Suprapubic skin (tissue), 4 donors: ENCODE results near the gene NRBF2. TPM values are rescaled to one million over a fixed set of nuclear protein-coding genes. Genes with fewer than 3 reads are reported as not detected.

Source experiments
- DNase-seq, 2 donors: peaks; one replicate each; pipeline ENCODE4 v3.0.0-alpha.2; 2019; ENCODE audit warnings: low spot score in 2 of 2
- H3K27ac ChIP-seq: fragments of 200-600 bp; sonication (generic); one replicate; pipeline ENCODE4 v1.5.1; 2019
- H3K27me3 ChIP-seq: fragments of 200-600 bp; sonication (generic); one replicate; pipeline ENCODE4 v1.5.1; 2019
- H3K36me3 ChIP-seq: fragments of 200-600 bp; sonication (generic); one replicate; pipeline ENCODE4 v1.5.1; 2019
- H3K4me1 ChIP-seq: fragments of 200-600 bp; sonication (generic); one replicate; pipeline ENCODE4 v1.5.1; 2019
- H3K4me3 ChIP-seq: fragments of 200-600 bp; sonication (generic); one replicate; pipeline ENCODE4 v1.5.1; 2019; ENCODE audit warnings: mild to moderate bottlenecking
- H3K9me3 ChIP-seq: fragments of 200-600 bp; sonication (generic); one replicate; pipeline ENCODE4 v1.5.1; 2019
- EP300 ChIP-seq: sonication (generic); formaldehyde crosslinking; IDR thresholded peaks from one replicate; pipeline ENCODE4 v1.6.1; 2017; ENCODE audit warnings: antibody characterized with exemption
- POLR2A ChIP-seq, 2 donors: fragments of 450-650 bp; IDR thresholded peaks; one replicate each; pipeline ENCODE4 v1.6.1; 2017; ENCODE audit warnings: antibody characterized with exemption in 2 of 2, mild to moderate bottlenecking in 2 of 2, moderate library complexity in 2 of 2
- POLR2AphosphoS5 ChIP-seq, 3 donors: sonication (generic); formaldehyde crosslinking; IDR thresholded peaks; one replicate each; pipeline ENCODE4 v1.6.1; 2017; ENCODE audit warnings: antibody characterized with exemption in 3 of 3
- WGBS: methylation state at CpG from one replicate; pipeline ENCODE4 v1.1.5; 2018; 5-methylcytosine and 5-hydroxymethylcytosine counted together
- total RNA-seq, 4 donors: library from RNA; depleted of rRNA; stranded (reverse); fragments of >200 nt; gene quantifications; one replicate each; pipeline ENCODE4 v1.1.0, GENCODE V29; 2016
- TF ChIP-seq, protein P1 (sequence below), 2 donors: fragments of 200-600 bp in 1 of 2; fragments of 450-650 bp in 1 of 2; sonication (generic) in 1 of 2; IDR thresholded peaks; one replicate each; pipeline ENCODE4 v1.5.1; 2016 to 2019; ENCODE audit warnings: antibody characterized with exemption in 2 of 2, mild to moderate bottlenecking in 1 of 2, moderate library complexity in 1 of 2

NRBF2 gene
- total RNA-seq, 4 donors from 2014 or later = 10.9 to 23.2 (median 13.9) TPM

DNA sequence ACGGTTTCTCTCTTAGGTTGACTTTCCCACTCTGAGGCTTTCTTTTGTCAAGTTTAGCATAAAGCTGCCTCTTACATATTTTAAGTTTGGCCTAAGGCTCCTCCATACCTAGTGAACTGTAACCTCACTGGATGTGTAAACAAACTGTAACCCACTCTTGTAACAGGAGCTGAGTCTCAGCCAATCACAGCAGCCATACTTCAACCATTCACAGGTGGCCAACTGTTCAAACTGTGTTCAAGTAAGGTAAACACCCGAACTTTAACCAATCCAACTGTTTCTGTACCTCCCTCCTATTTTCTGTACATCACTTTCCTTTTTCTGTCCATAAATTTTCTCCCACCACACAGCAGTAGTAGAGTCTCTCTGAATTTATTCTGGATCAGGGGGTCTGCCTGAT lies 7.7 kb upstream of the NRBF2 start:
- DNase-seq = no peak
- Histone ChIP-seq H3K9me3 (no peaks in the 10 kb centered on the region), H3K4me1 (no peaks in the 10 kb centered on the region), H3K27ac (no peak overlapping the region), H3K4me3 (no peak overlapping the region), H3K27me3 (no peaks in the 10 kb centered on the region), H3K36me3 (no peaks in the 10 kb centered on the region)
- TF ChIP-seq EP300 (no peak), POLR2A (IDR thresholded peaks at IDR 0.05) (no peak), POLR2AphosphoS5 (IDR thresholded peaks at IDR 0.05) (no peak)
- TF ChIP-seq, protein P1, sequence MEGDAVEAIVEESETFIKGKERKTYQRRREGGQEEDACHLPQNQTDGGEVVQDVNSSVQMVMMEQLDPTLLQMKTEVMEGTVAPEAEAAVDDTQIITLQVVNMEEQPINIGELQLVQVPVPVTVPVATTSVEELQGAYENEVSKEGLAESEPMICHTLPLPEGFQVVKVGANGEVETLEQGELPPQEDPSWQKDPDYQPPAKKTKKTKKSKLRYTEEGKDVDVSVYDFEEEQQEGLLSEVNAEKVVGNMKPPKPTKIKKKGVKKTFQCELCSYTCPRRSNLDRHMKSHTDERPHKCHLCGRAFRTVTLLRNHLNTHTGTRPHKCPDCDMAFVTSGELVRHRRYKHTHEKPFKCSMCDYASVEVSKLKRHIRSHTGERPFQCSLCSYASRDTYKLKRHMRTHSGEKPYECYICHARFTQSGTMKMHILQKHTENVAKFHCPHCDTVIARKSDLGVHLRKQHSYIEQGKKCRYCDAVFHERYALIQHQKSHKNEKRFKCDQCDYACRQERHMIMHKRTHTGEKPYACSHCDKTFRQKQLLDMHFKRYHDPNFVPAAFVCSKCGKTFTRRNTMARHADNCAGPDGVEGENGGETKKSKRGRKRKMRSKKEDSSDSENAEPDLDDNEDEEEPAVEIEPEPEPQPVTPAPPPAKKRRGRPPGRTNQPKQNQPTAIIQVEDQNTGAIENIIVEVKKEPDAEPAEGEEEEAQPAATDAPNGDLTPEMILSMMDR (IDR thresholded peaks at IDR 0.05) = no peak
- 74% methylated on average over 2 of the region's 2 CpGs for WGBS

DNA sequence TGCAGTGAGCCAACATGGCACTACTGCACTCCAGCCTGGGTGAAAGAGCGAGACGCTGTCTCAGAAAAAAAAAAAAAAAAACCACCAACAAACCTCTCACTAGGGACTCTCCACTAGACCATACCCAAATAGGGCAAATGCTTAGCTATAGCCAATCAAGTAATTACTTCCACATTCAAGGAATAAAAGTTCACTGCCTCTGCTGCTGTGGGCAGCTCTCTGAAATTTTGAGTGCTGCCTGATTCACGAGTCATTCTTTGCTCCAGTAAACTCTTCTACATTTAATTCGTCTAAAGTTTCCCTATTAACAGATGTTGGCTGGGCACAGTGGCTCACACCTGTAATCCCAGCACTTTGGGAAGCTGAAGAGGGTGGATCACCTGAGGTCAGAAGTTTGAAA lies 4.7 kb upstream of the NRBF2 start:
- TF ChIP-seq EP300 (no peak), POLR2AphosphoS5 (IDR thresholded peaks at IDR 0.05) (no peak), POLR2A (IDR thresholded peaks at IDR 0.05) (no peak)
- TF ChIP-seq, protein P1 (IDR thresholded peaks at IDR 0.05) = no peak

DNA sequence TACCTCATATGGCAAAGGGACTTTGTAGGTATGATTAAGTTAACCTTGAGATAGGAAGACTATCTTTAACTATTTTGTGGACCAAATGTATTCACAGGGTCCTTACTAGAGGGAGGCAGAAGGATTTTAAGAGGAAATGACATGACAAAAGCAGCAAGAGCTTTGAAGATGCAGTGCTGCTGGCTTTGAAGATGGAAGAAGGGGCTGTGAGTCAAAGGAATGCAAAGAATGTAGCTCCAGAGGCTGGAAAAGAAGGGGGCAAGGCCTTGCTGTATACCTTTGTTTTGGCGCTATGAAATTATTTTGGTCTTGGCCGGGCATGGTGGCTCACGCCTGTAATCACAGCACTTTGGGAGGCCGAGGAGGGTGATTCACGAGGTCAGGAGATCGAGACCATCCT lies 3.2 kb upstream of the NRBF2 start:
- 83% methylated on average over 6 of the region's 6 CpGs for WGBS

More for the DNA sequence above, 4.7 kb upstream of the NRBF2 start:
- Histone ChIP-seq H3K4me1 (peaks cover 4% of the 10 kb centered on the region), H3K4me3 (no peak overlapping the region), H3K27me3 (no peaks in the 10 kb centered on the region), H3K36me3 (no peaks in the 10 kb centered on the region), H3K27ac (no peak overlapping the region), H3K9me3 (no peaks in the 10 kb centered on the region)
- no peak for DNase-seq
- 49% methylated on average over 4 of the region's 4 CpGs for WGBS

DNA sequence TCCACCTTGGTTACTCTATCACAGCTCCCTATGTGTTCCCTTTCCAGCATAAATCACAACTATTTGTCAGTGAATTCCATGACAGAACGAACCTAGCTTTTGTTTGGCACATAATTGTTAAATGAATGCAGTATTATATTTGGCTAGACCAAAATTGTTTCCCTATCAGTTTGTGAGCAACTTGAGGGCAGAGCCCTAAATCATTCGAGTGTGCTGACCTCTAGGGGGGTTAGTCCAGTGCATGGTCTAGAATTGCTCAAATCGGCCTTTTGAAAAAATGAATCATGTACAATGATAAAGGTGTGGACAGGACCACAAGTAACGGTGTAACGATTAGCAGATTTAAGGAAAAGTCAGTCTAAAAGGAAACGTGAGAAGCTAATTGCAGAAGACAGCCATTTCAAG lies 475 bp upstream of the NRBF2 start:
- H3K27me3 ChIP-seq = no peaks in the 10 kb centered on the region
- peak overlapping the region; percentile 82 for H3K4me3 ChIP-seq
- no peaks in the 10 kb centered on the region for H3K9me3 ChIP-seq
- no peak for DNase-seq
- H3K4me1 ChIP-seq = peaks cover 32% of the 10 kb centered on the region
- peak overlapping the region; percentile 95 for H3K27ac ChIP-seq
- no peaks in the 10 kb centered on the region for H3K36me3 ChIP-seq
- 55% methylated on average over 6 of the region's 6 CpGs for WGBS
- no peak for TF ChIP-seq POLR2AphosphoS5 (IDR thresholded peaks at IDR 0.05)
- peak; percentile 22 for TF ChIP-seq EP300
- no peak for TF ChIP-seq POLR2A (IDR thresholded peaks at IDR 0.05)
- TF ChIP-seq, protein P1 (IDR thresholded peaks at IDR 0.05) = no peak

More for the DNA sequence above, 3.2 kb upstream of the NRBF2 start:
- no peaks in the 10 kb centered on the region for H3K9me3 ChIP-seq
- H3K27ac ChIP-seq = no peak overlapping the region
- TF ChIP-seq, protein P1 (IDR thresholded peaks at IDR 0.05) = no peak
- TF ChIP-seq POLR2AphosphoS5 (IDR thresholded peaks at IDR 0.05) = no peak
- no peak for TF ChIP-seq EP300
- no peak for TF ChIP-seq POLR2A (IDR thresholded peaks at IDR 0.05)
- H3K36me3 ChIP-seq = no peaks in the 10 kb centered on the region
- H3K4me1 ChIP-seq = peaks cover 15% of the 10 kb centered on the region
- DNase-seq = no peak
- no peaks in the 10 kb centered on the region for H3K27me3 ChIP-seq
- H3K4me3 ChIP-seq = no peak overlapping the region

DNA sequence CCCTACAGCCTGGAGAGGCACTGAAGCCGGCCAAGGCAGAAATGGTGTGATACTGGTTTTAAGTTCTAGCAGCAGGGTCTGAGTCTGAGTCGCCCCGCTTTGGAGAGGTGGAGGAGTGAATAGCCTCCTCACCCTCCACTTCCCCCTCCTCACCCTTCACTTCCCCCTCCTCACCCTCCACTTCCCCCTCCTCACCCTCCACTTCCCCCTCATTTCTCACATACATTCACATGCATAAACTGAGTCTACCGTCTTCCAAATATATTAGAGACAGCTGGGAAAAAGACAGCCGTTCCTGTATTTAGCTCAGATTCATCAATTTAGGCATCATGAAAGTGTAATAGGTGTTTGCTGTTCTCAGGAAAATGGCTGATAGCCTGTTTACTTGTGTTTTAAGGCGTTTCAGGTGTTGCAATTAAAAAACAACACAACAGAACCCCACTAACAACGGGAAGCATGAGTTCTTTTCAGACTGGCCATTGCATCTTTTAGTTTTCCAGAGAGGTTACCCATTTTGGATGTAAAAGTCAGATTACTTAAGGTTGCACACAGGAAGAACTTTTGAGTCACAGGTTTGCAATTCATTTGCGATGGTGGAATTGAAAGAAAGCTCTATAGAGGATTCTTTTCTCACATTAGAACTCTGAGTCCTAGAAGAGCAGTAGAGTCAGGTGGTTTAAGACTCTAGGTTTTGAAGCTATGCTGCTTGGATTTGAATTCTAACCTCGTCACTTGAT lies 861 bp downstream of the NRBF2 start:
- WGBS = 7% methylated on average over 9 of the region's 9 CpGs
- Histone ChIP-seq H3K27me3 (no peaks in the 10 kb centered on the region), H3K4me3 (peak overlapping the region; percentile 82), H3K36me3 (no peaks in the 10 kb centered on the region), H3K9me3 (no peaks in the 10 kb centered on the region), H3K4me1 (peaks cover 32% of the 10 kb centered on the region), H3K27ac (peak overlapping the region; percentile 95)
- TF ChIP-seq EP300 (no peak), POLR2AphosphoS5 (IDR thresholded peaks at IDR 0.05) (no peak), POLR2A (IDR thresholded peaks at IDR 0.05) (no peak)
- TF ChIP-seq, protein P1 (IDR thresholded peaks at IDR 0.05) = no peak
- DNase-seq = peak in 1 of 2 donors; percentile 81
